Lower leg skin (tissue), 4 donors: Measurements from ENCODE around the gene CACHD1. TPM values are rescaled to one million over a fixed set of nuclear protein-coding genes. Genes with fewer than 3 reads are reported as not detected.

Source experiments
- DNase-seq, 2 donors: peaks; one replicate each; pipeline ENCODE4 v3.0.0-alpha.2; 2019; ENCODE audit warnings: low spot score in 2 of 2
- H3K4me3 ChIP-seq: fragments of 200-600 bp; sonication (generic); 2 replicates; pipeline ENCODE4 v1.5.1; 2017; ENCODE audit warnings: mild to moderate bottlenecking, low read depth; ENCODE audit not compliant: poor library complexity, severe bottlenecking
- POLR2A ChIP-seq, 2 donors: fragments of 450-650 bp; IDR thresholded peaks; one replicate each; pipeline ENCODE4 v1.6.1; 2016 to 2017; ENCODE audit warnings: antibody characterized with exemption in 2 of 2, mild to moderate bottlenecking in 1 of 2, moderate library complexity in 1 of 2
- WGBS, 2 donors: methylation state at CpG; one replicate each; pipeline ENCODE4 v1.1.5; 2018; 5-methylcytosine and 5-hydroxymethylcytosine counted together
- intact Hi-C: fragments of 100-400 bp; cut with DNase I; formaldehyde crosslinking; loops from one replicate; pipeline ENCODE4 v1.15.0; 2023; ENCODE audit warnings: low total_unique reads
- total RNA-seq, 4 donors: library from RNA; depleted of rRNA; stranded (reverse); fragments of >200 nt; gene quantifications; one replicate each; pipeline ENCODE4 v1.1.0, GENCODE V29; 2016
- TF ChIP-seq, protein P1 (sequence below), 3 donors: fragments of 450-650 bp; IDR thresholded peaks; one replicate each; pipeline ENCODE4 v1.5.1; 2016; ENCODE audit warnings: antibody characterized with exemption in 3 of 3, mild to moderate bottlenecking in 3 of 3, moderate library complexity in 2 of 3

The CACHD1 gene
- total RNA-seq, 4 donors from 2014 or later: 7.3 to 17.1 (median 10.9) TPM

DNA sequence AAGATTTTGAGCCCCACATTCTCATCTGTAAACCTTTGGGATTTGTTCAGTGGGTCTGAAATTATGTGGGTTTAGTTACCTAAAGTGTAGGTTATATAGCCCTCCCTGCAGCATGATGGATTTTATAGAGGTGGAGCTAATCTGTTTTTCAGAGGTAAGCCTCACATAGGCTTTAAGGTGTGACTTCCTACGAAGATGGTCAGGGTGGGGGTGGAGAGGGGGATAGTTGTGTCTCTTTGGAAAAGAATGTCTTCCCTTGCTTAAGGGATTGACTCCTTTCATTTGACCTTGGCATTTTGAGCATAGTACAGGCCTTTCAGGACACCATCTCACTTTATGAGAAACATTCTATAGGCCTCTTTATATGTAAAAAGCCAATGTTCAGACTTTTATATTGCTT, 3.4 kb downstream of the CACHD1 start:
- no peak overlapping the region for H3K4me3 ChIP-seq
- DNase-seq: no peak
- TF ChIP-seq, protein P1, sequence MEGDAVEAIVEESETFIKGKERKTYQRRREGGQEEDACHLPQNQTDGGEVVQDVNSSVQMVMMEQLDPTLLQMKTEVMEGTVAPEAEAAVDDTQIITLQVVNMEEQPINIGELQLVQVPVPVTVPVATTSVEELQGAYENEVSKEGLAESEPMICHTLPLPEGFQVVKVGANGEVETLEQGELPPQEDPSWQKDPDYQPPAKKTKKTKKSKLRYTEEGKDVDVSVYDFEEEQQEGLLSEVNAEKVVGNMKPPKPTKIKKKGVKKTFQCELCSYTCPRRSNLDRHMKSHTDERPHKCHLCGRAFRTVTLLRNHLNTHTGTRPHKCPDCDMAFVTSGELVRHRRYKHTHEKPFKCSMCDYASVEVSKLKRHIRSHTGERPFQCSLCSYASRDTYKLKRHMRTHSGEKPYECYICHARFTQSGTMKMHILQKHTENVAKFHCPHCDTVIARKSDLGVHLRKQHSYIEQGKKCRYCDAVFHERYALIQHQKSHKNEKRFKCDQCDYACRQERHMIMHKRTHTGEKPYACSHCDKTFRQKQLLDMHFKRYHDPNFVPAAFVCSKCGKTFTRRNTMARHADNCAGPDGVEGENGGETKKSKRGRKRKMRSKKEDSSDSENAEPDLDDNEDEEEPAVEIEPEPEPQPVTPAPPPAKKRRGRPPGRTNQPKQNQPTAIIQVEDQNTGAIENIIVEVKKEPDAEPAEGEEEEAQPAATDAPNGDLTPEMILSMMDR (IDR thresholded peaks at IDR 0.05): no peak
- TF ChIP-seq POLR2A (IDR thresholded peaks at IDR 0.05): no peak
- WGBS, 2 donors: 56 to 62% methylated on average over 1 of the region's 1 CpG
- intact Hi-C loops: no loop called here

GRCh38 chr1:64474133-64474532, 4.2 kb downstream of the CACHD1 start:
- intact Hi-C loops: no loop called here
- no peak for DNase-seq
- TF ChIP-seq, protein P1 (IDR thresholded peaks at IDR 0.05): no peak
- TF ChIP-seq POLR2A (IDR thresholded peaks at IDR 0.05): no peak
- 83% methylated on average over 2 of the region's 2 CpGs for WGBS, 2 donors
- H3K4me3 ChIP-seq: no peak overlapping the region

DNA sequence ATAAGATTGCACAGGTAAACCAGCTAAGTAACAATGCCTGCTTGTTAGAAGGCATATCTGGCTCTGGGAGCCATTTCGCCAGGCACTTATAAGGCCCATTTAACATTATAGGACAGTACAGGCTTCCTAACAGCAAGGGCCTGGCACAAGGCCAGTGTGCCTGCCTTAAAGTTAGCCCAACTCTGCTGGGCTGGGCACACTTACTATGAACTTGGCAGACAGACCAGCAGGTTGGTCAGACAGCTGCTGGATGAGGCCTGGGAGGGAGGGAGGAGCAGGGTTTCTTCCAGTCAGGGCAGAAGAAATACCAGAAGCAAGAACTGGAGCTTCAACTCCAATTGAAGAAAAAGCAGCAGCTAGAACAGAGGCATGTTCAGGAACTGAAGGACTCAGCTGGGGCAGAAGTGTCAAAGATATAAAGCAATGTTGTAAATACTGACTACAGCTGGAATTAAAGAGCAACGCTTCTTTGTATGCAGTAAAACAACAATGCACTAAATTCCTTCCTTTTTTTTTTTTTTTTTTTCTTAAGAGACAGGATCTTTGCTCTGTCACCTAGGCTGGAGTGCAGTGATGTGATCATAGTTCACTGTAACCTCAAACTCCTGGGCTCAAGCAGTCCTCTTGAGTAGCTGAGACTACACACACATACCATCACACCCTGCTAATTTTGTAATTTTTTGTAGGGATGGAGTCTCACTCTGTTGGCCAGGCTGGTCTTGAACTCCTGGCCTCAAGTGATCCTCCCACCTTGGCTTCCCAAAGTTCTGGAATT, 4.9 kb downstream of the CACHD1 start:
- DNase-seq: no peak
- WGBS, 2 donors: 51 to 64% methylated on average over 2 of the region's 2 CpGs
- TF ChIP-seq POLR2A (IDR thresholded peaks at IDR 0.05): no peak
- intact Hi-C loops: no loop called here
- no peak overlapping the region for H3K4me3 ChIP-seq

GRCh38 chr1:64476251-64476952, 6.5 kb downstream of the CACHD1 start:
- no peak for DNase-seq
- H3K4me3 ChIP-seq: no peak overlapping the region
- no peak for TF ChIP-seq POLR2A (IDR thresholded peaks at IDR 0.05)
- TF ChIP-seq, protein P1 (IDR thresholded peaks at IDR 0.05): no peak
- intact Hi-C loops: no loop called here
- WGBS, 2 donors: 36 to 39% methylated on average over 4 of the region's 4 CpGs

DNA sequence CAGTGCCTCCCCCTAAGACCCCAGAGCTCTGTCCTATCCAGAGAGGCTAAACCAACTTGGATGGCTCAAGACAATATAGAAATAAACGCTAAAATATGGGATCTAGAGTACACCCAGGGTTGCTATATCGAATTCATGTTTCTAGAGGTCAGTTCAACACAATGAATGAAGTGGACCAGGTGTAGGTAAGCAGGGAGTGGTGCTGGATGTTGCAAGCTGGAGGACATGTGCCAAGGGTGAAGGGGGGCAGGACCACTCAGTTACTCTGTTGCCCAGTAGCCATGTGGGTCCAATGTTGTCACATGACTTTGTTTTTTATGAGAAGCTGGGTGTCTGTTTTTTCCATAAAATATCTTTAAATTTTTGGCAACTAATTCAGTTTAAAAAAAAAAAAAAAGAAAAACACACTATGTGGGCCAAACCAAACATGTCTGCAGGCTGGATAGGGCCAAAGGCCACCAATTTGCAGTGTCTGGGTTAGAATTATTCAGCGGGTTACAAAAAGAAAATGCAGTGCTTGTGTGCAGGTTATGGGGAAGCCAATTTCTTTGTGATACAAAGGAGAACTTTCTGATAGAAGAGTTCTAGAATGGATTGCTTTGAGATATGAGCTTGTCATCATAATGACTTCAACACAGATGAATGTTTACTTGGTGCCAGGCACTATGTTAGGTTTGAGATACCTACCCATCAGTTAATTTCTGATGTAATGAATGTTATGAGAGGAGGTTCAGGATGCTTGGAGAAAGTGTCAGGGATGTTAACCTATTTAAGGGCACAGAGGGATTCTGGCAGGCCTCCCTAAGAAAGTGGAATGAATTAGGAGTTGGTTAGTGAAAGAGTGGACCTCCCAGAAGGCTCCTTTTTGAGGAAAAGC, 8.9 kb downstream of the CACHD1 start:
- TF ChIP-seq POLR2A (IDR thresholded peaks at IDR 0.05): no peak
- TF ChIP-seq, protein P1 (IDR thresholded peaks at IDR 0.05): no peak
- intact Hi-C loops: no loop called here
- H3K4me3 ChIP-seq: no peak overlapping the region
- no peak for DNase-seq
- 94 to 95% methylated on average over 3 of the region's 3 CpGs for WGBS, 2 donors

- 90 to 93% methylated on average over 1 of the region's 1 CpG for WGBS, 2 donors
- H3K4me3 ChIP-seq: no peak overlapping the region
- no peak for TF ChIP-seq POLR2A (IDR thresholded peaks at IDR 0.05)
- no peak for DNase-seq
- intact Hi-C loops: no loop called here
Observed at GRCh38 chr1:64479874-64480273, 9.9 kb downstream of the CACHD1 start.
